IPS-18c (cell line): ENCODE data around the gene SRRM2.
A peak's percentile ranks its signal among the peaks of the same experiment; 100 is the strongest.

Experiments used
- H3K4me3 ChIP-seq: 2 replicates; pipeline ENCODE4 v1.7.0; 2013; ENCODE audit warnings: low read depth, mild to moderate bottlenecking, low read length, moderate library complexity; ENCODE audit not compliant: insufficient read depth
- H3K9me3 ChIP-seq: one replicate; pipeline ENCODE4 v1.6.1; 2013; ENCODE audit warnings: mild to moderate bottlenecking, low read length, moderate library complexity; ENCODE audit not compliant: control insufficient read depth, insufficient read depth

The SRRM2 gene

GRCh38 chr16:2779151-2779920 is 26.9 kb downstream of the SRRM2 start:
- Histone ChIP-seq H3K9me3 (no peaks in the 10 kb centered on the region), H3K4me3 (peak overlapping the region; percentile 15; the same call in 1 of the 2 replicates)

- Histone ChIP-seq H3K9me3 (no peaks in the 10 kb centered on the region), H3K4me3 (no peak overlapping the region)
These were observed 27.8 kb downstream of the SRRM2 start for GRCh38 chr16:2779978-2780898.

GRCh38 chr16:2782583-2783351 is 30.3 kb downstream of the SRRM2 start:
- Histone ChIP-seq H3K9me3 (peaks cover 3% of the 10 kb centered on the region), H3K4me3 (no peak overlapping the region)

- peaks cover 3% of the 10 kb centered on the region for H3K9me3 ChIP-seq
- H3K4me3 ChIP-seq = no peak overlapping the region
These were observed 31.3 kb downstream of the SRRM2 start for GRCh38 chr16:2783581-2784357.

GRCh38 chr16:2784358-2785100 is 32.1 kb downstream of the SRRM2 start:
- no peak overlapping the region; the same call in 1 of the 2 replicates for H3K4me3 ChIP-seq

GRCh38 chr16:2785101-2785991 is 32.9 kb downstream of the SRRM2 start:
- H3K4me3 ChIP-seq = no peak overlapping the region; the same call in 1 of the 2 replicates
- H3K9me3 ChIP-seq = peaks cover 3% of the 10 kb centered on the region

More at GRCh38 chr16:2784358-2785100, 32.1 kb downstream of the SRRM2 start:
- peaks cover 3% of the 10 kb centered on the region for H3K9me3 ChIP-seq

- no peak overlapping the region for H3K4me3 ChIP-seq
These were observed 33.8 kb downstream of the SRRM2 start for GRCh38 chr16:2786061-2786825.

GRCh38 chr16:2786826-2787151 is 34.4 kb downstream of the SRRM2 start:
- H3K4me3 ChIP-seq = no peak overlapping the region
- peaks cover 3% of the 10 kb centered on the region for H3K9me3 ChIP-seq

More at GRCh38 chr16:2786061-2786825, 33.8 kb downstream of the SRRM2 start:
- peaks cover 3% of the 10 kb centered on the region for H3K9me3 ChIP-seq

- H3K4me3 ChIP-seq = no peak within 1 kb of the TSS
These were observed 35.0 kb downstream of the SRRM2 start, which contains the start of gene PRSS33 for GRCh38 chr16:2787406-2787805. Gene PRSS33, minus strand, starts transcription at chr16:2787560. Its CDS starts 1,013 bp downstream, at chr16:2786547.

GRCh38 chr16:2787961-2788360 is 35.5 kb downstream of the SRRM2 start:
- H3K4me3 ChIP-seq = no peak overlapping the region

More at GRCh38 chr16:2787406-2787805, 35.0 kb downstream of the SRRM2 start, which contains the start of gene PRSS33:
- H3K9me3 ChIP-seq = peaks cover 3% of the 10 kb centered on the region

GRCh38 chr16:2790631-2791030 is 38.2 kb downstream of the SRRM2 start:
- peaks cover 3% of the 10 kb centered on the region for H3K9me3 ChIP-seq
- no peak overlapping the region for H3K4me3 ChIP-seq

More at GRCh38 chr16:2787961-2788360, 35.5 kb downstream of the SRRM2 start:
- H3K9me3 ChIP-seq = peaks cover 3% of the 10 kb centered on the region

- Histone ChIP-seq H3K9me3 (peaks cover 3% of the 10 kb centered on the region), H3K4me3 (no peak overlapping the region)
These were observed 38.7 kb downstream of the SRRM2 start for GRCh38 chr16:2791174-2791573.

- Histone ChIP-seq H3K9me3 (no peaks in the 10 kb centered on the region), H3K4me3 (no peak overlapping the region)
These were observed 40.5 kb downstream of the SRRM2 start for GRCh38 chr16:2792940-2793339.

GRCh38 chr16:2795395-2796143 is 43.1 kb downstream of the SRRM2 start:
- H3K4me3 ChIP-seq = no peak overlapping the region

More at GRCh38 chr16:2795395-2796143, 43.1 kb downstream of the SRRM2 start:
- H3K9me3 ChIP-seq = no peaks in the 10 kb centered on the region
